ENCODE measurements around the gene LCE7A. TPM values are rescaled to one million over a fixed set of nuclear protein-coding genes. Genes with fewer than 3 reads are reported as not detected.

LCE7A gene
- total and polyA plus RNA-seq, 7 donors: not detected

GRCh38 chr1:152902636-152903035 lies 42.8 kb downstream of the LCE7A start:
- no peak overlapping the region for H3K27ac ChIP-seq
- peaks cover 0 to 5% (median 4%) of the 10 kb centered on the region in 3 donors for H3K27me3 ChIP-seq (ENCODE audit: insufficient read depth in 3 of 3, low read length in 2 of 3)
- intact Hi-C loops (cut with DNase I): no loop called here
- WGBS, 3 donors: 35 to 52% (median 37%) methylated on average over 4 of the region's 4 CpGs
- H3K4me1 ChIP-seq: no peaks in the 10 kb centered on the region
- ATAC-seq (no peak), DNase-seq (no peak)
- no peaks in the 10 kb centered on the region for H3K9me3 ChIP-seq
- H3K36me3 ChIP-seq (ENCODE audit: insufficient read depth in 1 of 2, low read depth in 1 of 2): no peaks in the 10 kb centered on the region
- no peak for TF ChIP-seq CTCF (IDR thresholded peaks at IDR 0.05)
- H3K4me3 ChIP-seq: no peak overlapping the region

GRCh38 chr1:152904688-152905440 lies 45.1 kb downstream of the LCE7A start:
- Histone ChIP-seq H3K27me3 (ENCODE audit: insufficient read depth in 3 of 3, low read length in 2 of 3) (peaks cover 0 to 4% (median 1%) of the 10 kb centered on the region in 3 donors), H3K4me3 (no peak overlapping the region), H3K9me3 (no peaks in the 10 kb centered on the region), H3K36me3 (ENCODE audit: insufficient read depth in 1 of 2, low read depth in 1 of 2) (no peaks in the 10 kb centered on the region), H3K27ac (no peak overlapping the region), H3K4me1 (no peaks in the 10 kb centered on the region)
- DNase-seq (no peak), ATAC-seq (no peak)
- intact Hi-C loops (cut with DNase I): no loop called here
- 76% methylated on average over 7 of the region's 7 CpGs for whole genome bisulfite sequencing, 3 donors
- TF ChIP-seq CTCF (IDR thresholded peaks at IDR 0.05): no peak

- Histone ChIP-seq H3K4me1 (no peaks in the 10 kb centered on the region), H3K27me3 (ENCODE audit: insufficient read depth in 3 of 3, low read length in 2 of 3) (peaks cover 0 to 4% (median 0%) of the 10 kb centered on the region in 3 donors), H3K27ac (no peak overlapping the region), H3K36me3 (ENCODE audit: insufficient read depth in 1 of 2, low read depth in 1 of 2) (no peaks in the 10 kb centered on the region), H3K4me3 (no peak overlapping the region), H3K9me3 (no peaks in the 10 kb centered on the region)
- ATAC-seq (no peak), DNase-seq (no peak)
- 46 to 61% (median 47%) methylated on average over 5 of the region's 5 CpGs for WGBS, 3 donors
- intact Hi-C loops (cut with DNase I): no loop called here
- TF ChIP-seq CTCF (IDR thresholded peaks at IDR 0.05): no peak
Measured at GRCh38 chr1:152906023-152906565, 46.3 kb downstream of the LCE7A start.

GRCh38 chr1:152907686-152908601 lies 48.1 kb downstream of the LCE7A start, which contains the start of gene IVL:
Gene IVL, plus strand, starts transcription at chr1:152908546. Its CDS starts 1,252 bp downstream, at chr1:152909798.
- no peak for TF ChIP-seq CTCF (IDR thresholded peaks at IDR 0.05)

More at GRCh38 chr1:152907686-152908601, 48.1 kb downstream of the LCE7A start, which contains the start of gene IVL:
- Histone ChIP-seq H3K36me3 (ENCODE audit: insufficient read depth in 1 of 2, low read depth in 1 of 2) (no peaks in the 10 kb centered on the region), H3K9me3 (no peaks in the 10 kb centered on the region), H3K27me3 (ENCODE audit: insufficient read depth in 3 of 3, low read length in 2 of 3) (peaks cover 0 to 4% (median 0%) of the 10 kb centered on the region in 3 donors), H3K27ac (no peak within 1 kb of the TSS), H3K4me3 (no peak within 1 kb of the TSS), H3K4me1 (no peaks in the 10 kb centered on the region)
- intact Hi-C loops (cut with DNase I): no loop called here
- 60 to 66% (median 63%) methylated on average over 4 of the region's 4 CpGs for WGBS, 3 donors
- DNase-seq (no peak), ATAC-seq (no peak)
